Thyroid gland (tissue), 4 donors: ENCODE results near the gene KIRREL1.

ENCODE experiments used
- POLR2A ChIP-seq, 2 donors: fragments of 450-650 bp; IDR thresholded peaks; one replicate each; pipeline ENCODE4 v1.6.1; 2017; ENCODE audit warnings: antibody characterized with exemption in 2 of 2, mild to moderate bottlenecking in 2 of 2, moderate library complexity in 1 of 2
- TF ChIP-seq, protein P1 (sequence below), 6 experiments: fragments of 200-600 bp in 3 of 6; fragments of 450-650 bp in 3 of 6; sonication (generic) in 3 of 6; IDR thresholded peaks; one replicate each; pipeline ENCODE4 v1.5.1; 2016 to 2019; ENCODE audit warnings: antibody characterized with exemption in 6 of 6, mild to moderate bottlenecking in 2 of 6, inconsistent platforms in 1 of 6, moderate library complexity in 1 of 6

DNA sequence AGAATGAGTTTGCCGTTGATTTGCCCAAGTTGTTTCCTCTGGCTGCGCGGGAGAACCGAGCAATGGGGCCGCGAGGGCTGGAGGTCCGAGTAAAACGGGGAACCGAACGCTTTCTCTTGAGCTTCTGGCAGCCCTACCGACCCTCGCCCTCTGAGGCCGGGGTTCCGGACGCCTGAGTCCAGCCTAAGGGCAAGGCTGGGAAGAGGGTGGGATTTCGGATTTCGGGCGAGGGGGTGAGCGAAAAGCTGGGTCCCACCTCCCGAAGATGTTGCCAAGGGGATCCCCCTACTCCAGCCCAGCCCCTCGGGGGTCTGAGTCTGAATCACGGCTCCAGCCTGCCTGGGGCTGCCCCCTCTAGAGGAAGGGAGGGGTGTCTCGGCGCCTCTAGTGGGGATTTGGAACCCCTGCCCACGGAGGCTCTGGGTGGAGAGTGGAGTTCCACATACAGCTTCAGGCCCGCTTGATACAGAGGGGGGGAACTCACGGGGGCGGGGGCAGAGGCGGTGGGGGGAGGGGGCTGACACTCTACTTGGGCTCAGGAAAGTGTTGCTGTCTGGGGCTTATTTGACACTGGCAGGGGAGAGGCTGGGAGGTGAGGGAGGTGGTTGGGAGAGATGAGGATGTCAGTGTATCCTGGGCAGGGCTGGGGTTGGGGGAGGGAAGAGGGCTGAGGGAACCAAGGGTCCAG lies 617 bp downstream of the KIRREL1 start:
- TF ChIP-seq, protein P1, sequence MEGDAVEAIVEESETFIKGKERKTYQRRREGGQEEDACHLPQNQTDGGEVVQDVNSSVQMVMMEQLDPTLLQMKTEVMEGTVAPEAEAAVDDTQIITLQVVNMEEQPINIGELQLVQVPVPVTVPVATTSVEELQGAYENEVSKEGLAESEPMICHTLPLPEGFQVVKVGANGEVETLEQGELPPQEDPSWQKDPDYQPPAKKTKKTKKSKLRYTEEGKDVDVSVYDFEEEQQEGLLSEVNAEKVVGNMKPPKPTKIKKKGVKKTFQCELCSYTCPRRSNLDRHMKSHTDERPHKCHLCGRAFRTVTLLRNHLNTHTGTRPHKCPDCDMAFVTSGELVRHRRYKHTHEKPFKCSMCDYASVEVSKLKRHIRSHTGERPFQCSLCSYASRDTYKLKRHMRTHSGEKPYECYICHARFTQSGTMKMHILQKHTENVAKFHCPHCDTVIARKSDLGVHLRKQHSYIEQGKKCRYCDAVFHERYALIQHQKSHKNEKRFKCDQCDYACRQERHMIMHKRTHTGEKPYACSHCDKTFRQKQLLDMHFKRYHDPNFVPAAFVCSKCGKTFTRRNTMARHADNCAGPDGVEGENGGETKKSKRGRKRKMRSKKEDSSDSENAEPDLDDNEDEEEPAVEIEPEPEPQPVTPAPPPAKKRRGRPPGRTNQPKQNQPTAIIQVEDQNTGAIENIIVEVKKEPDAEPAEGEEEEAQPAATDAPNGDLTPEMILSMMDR (IDR thresholded peaks at IDR 0.05): no peak
- no peak for TF ChIP-seq POLR2A (IDR thresholded peaks at IDR 0.05)
